GM23338 (cell line): ENCODE measurements around the gene ANO4. TPM values are rescaled to one million over a fixed set of nuclear protein-coding genes. Genes with fewer than 3 reads are reported as not detected.

Source experiments
- ATAC-seq: fragments of 200-7000 bp; cut with Tn5 transposase; 3 replicates; pipeline ENCODE4 v1.9.1; 2020
- DNase-seq: peaks from one replicate; pipeline ENCODE4 v3.0.0-alpha.2; 2015; ENCODE audit warnings: low spot score
- H2AFZ ChIP-seq: fragments of 200-600 bp; sonication (generic); 2 replicates; pipeline ENCODE4 v1.8.0; 2016; ENCODE audit warnings: antibody characterized with exemption, mild to moderate bottlenecking, moderate library complexity
- H3F3A ChIP-seq: fragments of 200-600 bp; sonication (generic); replicated peaks from 2 replicates; pipeline ENCODE4 v1.8.0; 2017; ENCODE audit warnings: antibody characterized with exemption, mixed run types, low read depth
- H3K27ac ChIP-seq: fragments of 200-600 bp; sonication (generic); 2 replicates; pipeline ENCODE4 v1.6.1; 2016; ENCODE audit warnings: low read depth
- H3K27me3 ChIP-seq: fragments of 200-600 bp; sonication (generic); 2 replicates; pipeline ENCODE4 v1.8.0; 2016; ENCODE audit warnings: mild to moderate bottlenecking, mixed run types, moderate library complexity; ENCODE audit not compliant: insufficient read depth
- H3K36me3 ChIP-seq: fragments of 200-600 bp; sonication (generic); 2 replicates; pipeline ENCODE4 v1.8.0; 2016; ENCODE audit warnings: mild to moderate bottlenecking; ENCODE audit not compliant: insufficient read depth
- H3K4me1 ChIP-seq: fragments of 200-600 bp; sonication (generic); 2 replicates; pipeline ENCODE4 v1.8.0; 2016; ENCODE audit warnings: mild to moderate bottlenecking, moderate library complexity; ENCODE audit not compliant: insufficient read depth
- H3K4me2 ChIP-seq: fragments of 200-600 bp; sonication (generic); 2 replicates; pipeline ENCODE4 v1.7.1; 2017; ENCODE audit warnings: mixed run types
- H3K4me3 ChIP-seq: fragments of 200-600 bp; sonication (generic); 2 replicates; pipeline ENCODE4 v1.6.1; 2016; ENCODE audit warnings: mixed run types
- H3K79me2 ChIP-seq: fragments of 200-600 bp; sonication (generic); replicated peaks from 2 replicates; pipeline ENCODE4 v1.8.0; 2017; ENCODE audit warnings: mild to moderate bottlenecking; ENCODE audit not compliant: insufficient read depth
- H3K9me2 ChIP-seq: fragments of 200-600 bp; sonication (generic); 2 replicates; pipeline ENCODE4 v1.8.0; 2017; ENCODE audit not compliant: insufficient read depth
- H4K20me1 ChIP-seq: fragments of 200-600 bp; sonication (generic); replicated peaks from 2 replicates; pipeline ENCODE4 v1.8.0; 2017; ENCODE audit warnings: mild to moderate bottlenecking; ENCODE audit not compliant: insufficient read depth
- H3K27ac Mint-ChIP-seq: 2 replicates; pipeline ENCODE4 v1.8.0; 2020; ENCODE audit warnings: inconsistent platforms, mild to moderate bottlenecking, moderate library complexity, mixed read lengths
- H3K27me3 Mint-ChIP-seq: 3 replicates; pipeline ENCODE4 v1.8.0; 2022; ENCODE audit warnings: low read depth, mild to moderate bottlenecking, moderate library complexity, mixed read lengths, inconsistent platforms; ENCODE audit not compliant: insufficient read depth, poor library complexity
- H3K36me3 Mint-ChIP-seq: 3 replicates; pipeline ENCODE4 v1.8.0; 2021; ENCODE audit warnings: low read depth, mild to moderate bottlenecking, inconsistent platforms, moderate library complexity, mixed read lengths
- H3K4me1 Mint-ChIP-seq: 3 replicates; pipeline ENCODE4 v1.8.0; 2020; ENCODE audit warnings: mild to moderate bottlenecking, inconsistent platforms, mixed read lengths
- H3K4me3 Mint-ChIP-seq: 3 replicates; pipeline ENCODE4 v1.8.0; 2021; ENCODE audit warnings: moderate library complexity, mild to moderate bottlenecking, inconsistent platforms, mixed read lengths
- H3K9me3 Mint-ChIP-seq: 3 replicates; pipeline ENCODE4 v1.8.0; 2020; ENCODE audit warnings: moderate library complexity, mild to moderate bottlenecking, inconsistent platforms, mixed read lengths
- NANOG ChIP-seq: IDR thresholded peaks from 2 replicates; pipeline ENCODE4 v1.6.1; 2016; ENCODE audit warnings: antibody characterized with exemption, borderline replicate concordance
- REST ChIP-seq: IDR thresholded peaks from one replicate; pipeline ENCODE4 v1.6.1; 2018; ENCODE audit warnings: antibody characterized with exemption; ENCODE audit not compliant: unreplicated experiment
- STAT1 ChIP-seq: IDR thresholded peaks from one replicate; pipeline ENCODE4 v1.6.1; 2016; ENCODE audit warnings: antibody characterized with exemption; ENCODE audit not compliant: unreplicated experiment
- ZNF462 ChIP-seq: fragments of 250-450 bp; sonication (Bioruptor Pico); IDR thresholded peaks from 2 replicates; pipeline ENCODE4 v1.5.0; 2020; ENCODE audit warnings: mild to moderate bottlenecking, moderate library complexity
- polyA plus RNA-seq: library from polyadenylated mRNA; unstranded; fragments of >200 nt; fragmentation: Nextera tagmentation; extraction: Ambion mirVana; gene quantifications from 2 replicates; pipeline ENCODE4 v1.2.1, GENCODE V29; 2016
- total RNA-seq: library from RNA; depleted of rRNA; stranded (reverse); fragments of >200 nt; shearing (Covaris generic); gene quantifications from 2 replicates; pipeline ENCODE4 v1.2.3, GENCODE V29; 2014

ANO4 gene
- total and polyA plus RNA-seq, 2 experiments from 2014 or later, result 1.7 to 8.7 TPM

GRCh38 chr12:100964028-100964427, 169.5 kb downstream of the ANO4 start (continued):
- TF ChIP-seq ZNF462 (CRISPR knock-in tag) (no peak), STAT1 (no peak)

DNA sequence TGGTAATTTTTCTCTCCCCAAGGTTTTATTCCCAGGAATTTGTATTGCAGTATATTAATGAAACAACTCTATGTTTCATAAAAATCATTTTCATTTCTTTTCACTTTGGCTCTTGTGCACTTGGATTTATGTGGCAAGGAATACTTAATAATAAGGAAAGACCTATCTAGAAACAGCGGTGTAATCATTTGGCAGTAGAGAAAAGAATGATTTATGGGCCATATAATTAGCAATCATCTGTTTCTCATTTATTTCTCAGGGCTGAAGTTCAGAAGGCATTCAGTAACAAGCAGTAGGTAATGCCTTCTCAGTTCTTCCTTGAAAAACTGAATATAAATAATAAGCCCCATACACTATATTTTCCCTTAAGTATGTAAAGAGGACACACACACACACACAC, 172.6 kb downstream of the ANO4 start:
- Histone ChIP-seq H4K20me1 (no peaks in the 10 kb centered on the region), H3K4me2 (no peak overlapping the region), H3K27ac (no peak overlapping the region), H3K9me2 (peaks cover 8% of the 10 kb centered on the region; the same call in 1 of the 2 replicates), H3K27me3 (no peaks in the 10 kb centered on the region), H3K36me3 (no peaks in the 10 kb centered on the region), H3K4me3 (no peak overlapping the region), H2AFZ (no peak overlapping the region), H3K4me1 (peaks cover 37% of the 10 kb centered on the region), H3K79me2 (no peaks in the 10 kb centered on the region), H3F3A (no peaks in the 10 kb centered on the region; the same call in 1 of the 2 replicates)
- no peaks in the 10 kb centered on the region for H3K27me3 Mint-ChIP-seq
- no peak overlapping the region for H3K4me3 Mint-ChIP-seq
- no peak for ATAC-seq
- H3K36me3 Mint-ChIP-seq, result no peaks in the 10 kb centered on the region; the same call in 2 of the 3 replicates
- no peaks in the 10 kb centered on the region for H3K9me3 Mint-ChIP-seq
- no peak for TF ChIP-seq STAT1
- H3K4me1 Mint-ChIP-seq, result peaks cover 48% of the 10 kb centered on the region
- H3K27ac Mint-ChIP-seq, result no peak overlapping the region
- DNase-seq, result no peak

DNA sequence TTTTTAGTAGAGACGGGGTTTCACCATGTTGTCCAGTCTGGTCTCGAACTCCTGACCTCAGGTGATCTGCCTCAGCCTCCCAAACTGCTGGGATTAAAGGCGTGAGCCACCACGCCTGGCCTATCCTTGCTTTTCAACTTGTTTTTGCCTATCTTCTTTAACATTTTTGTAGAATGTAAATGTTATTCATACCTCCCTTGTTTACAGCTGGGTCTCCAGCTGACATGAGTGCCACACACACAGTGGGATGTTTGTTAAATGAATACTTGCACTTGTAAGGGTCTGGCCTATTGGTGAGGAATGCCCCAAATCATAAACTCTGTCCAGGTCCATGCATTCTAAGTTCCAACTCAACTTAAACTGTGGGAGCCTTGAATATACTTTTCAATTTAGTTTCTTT, 176.3 kb downstream of the ANO4 start:
- Histone ChIP-seq H3K27ac (peak overlapping the region; percentile 63; the same call in 1 of the 2 replicates), H4K20me1 (no peaks in the 10 kb centered on the region), H3K36me3 (no peaks in the 10 kb centered on the region), H3K4me2 (peak overlapping the region; percentile 56), H3K27me3 (no peaks in the 10 kb centered on the region), H3K4me3 (no peak overlapping the region), H2AFZ (no peak overlapping the region), H3K4me1 (peaks cover 17% of the 10 kb centered on the region), H3K9me2 (no peaks in the 10 kb centered on the region), H3K79me2 (no peaks in the 10 kb centered on the region), H3F3A (no peaks in the 10 kb centered on the region; the same call in 1 of the 2 replicates)
- Mint-ChIP-seq H3K4me1 (peaks cover 30% of the 10 kb centered on the region), H3K4me3 (no peak overlapping the region), H3K27me3 (no peaks in the 10 kb centered on the region), H3K36me3 (no peaks in the 10 kb centered on the region; the same call in 2 of the 3 replicates), H3K9me3 (no peaks in the 10 kb centered on the region), H3K27ac (0 out of 2 replicates have a peak overlapping the region, but pooled peaks have one; percentile 11)
- ATAC-seq (peak; percentile 65), DNase-seq (no peak)
- TF ChIP-seq NANOG, result peak; percentile 48; the same call in 1 of the 2 replicates
- no peak for TF ChIP-seq REST
- no peak for TF ChIP-seq STAT1
